ENCODE measurements around the gene DNAJC7.

- TF ChIP-seq POLR2A (IDR thresholded peaks at IDR 0.05; ENCODE audit: low read length), result no peak
- TF ChIP-seq GATA1 (IDR thresholded peaks at IDR 0.05; ENCODE audit: low read depth, low read length), result no peak
Observed at GRCh38 chr17:42049834-42050392, 32.7 kb upstream of the DNAJC7 start.

Data from erythroblast (primary cell).